A673 (cell line): ENCODE results near the gene UBE2E1. TPM values are rescaled to one million over a fixed set of nuclear protein-coding genes. Genes with fewer than 3 reads are reported as not detected.
A peak's percentile ranks its signal among the peaks of the same experiment; 100 is the strongest.

Source experiments
- BruUV-seq: library from RNA; stranded (reverse); fragments of 400-500 nt; replicated peaks from 2 replicates; lab custom pipeline; 2021; lab: Mats Ljungman, UMichigan
- CTCF ChIA-PET: fragments of 300-600 bp; sonication (Branson Sonifier 250); formaldehyde crosslinking; loops from one replicate; lab custom pipeline; 2022; ENCODE audit warnings: antibody characterized with exemption; lab: Charles Lee
- POLR2A ChIA-PET: fragments of 300-600 bp; sonication (Branson Sonifier 250); formaldehyde crosslinking; loops from one replicate; lab custom pipeline; 2022; ENCODE audit warnings: antibody characterized with exemption; ENCODE audit not compliant: low non-redundant PET; lab: Charles Lee
- DNase-seq: peaks from one replicate; pipeline ENCODE4 v3.0.0-alpha.2; 2015; ENCODE audit warnings: low spot score
- H3K27ac ChIP-seq: fragments of 200-600 bp; sonication (generic); 2 replicates; pipeline ENCODE4 v1.5.1; 2016; ENCODE audit warnings: mixed run types, low read depth, mild to moderate bottlenecking, mixed read lengths, antibody characterized with exemption, low read length; ENCODE audit not compliant: poor library complexity, severe bottlenecking
- H3K27me3 ChIP-seq: fragments of 200-600 bp; sonication (generic); replicated peaks from 2 replicates; pipeline ENCODE4 v1.6.1; 2017; ENCODE audit warnings: mixed run types, low read depth, mild to moderate bottlenecking, mixed read lengths, antibody characterized with exemption, low read length; ENCODE audit not compliant: insufficient read depth, poor library complexity
- H3K36me3 ChIP-seq: fragments of 200-600 bp; sonication (generic); 2 replicates; pipeline ENCODE4 v1.6.1; 2016; ENCODE audit warnings: mixed run types, mild to moderate bottlenecking, mixed read lengths, antibody characterized with exemption, low read length; ENCODE audit not compliant: insufficient read depth, poor library complexity, severe bottlenecking
- H3K4me1 ChIP-seq: fragments of 200-600 bp; sonication (generic); 2 replicates; pipeline ENCODE4 v1.6.1; 2017; ENCODE audit warnings: mixed run types, mild to moderate bottlenecking, mixed read lengths, antibody characterized with exemption, low read length; ENCODE audit not compliant: insufficient read depth, poor library complexity, severe bottlenecking
- H3K4me3 ChIP-seq: fragments of 200-600 bp; sonication (generic); 2 replicates; pipeline ENCODE4 v1.5.1; 2016; ENCODE audit warnings: low read depth, mixed run types, mild to moderate bottlenecking, mixed read lengths, low read length; ENCODE audit not compliant: poor library complexity, severe bottlenecking
- H3K9me3 ChIP-seq: fragments of 200-600 bp; sonication (generic); 2 replicates; pipeline ENCODE4 v1.6.1; 2016; ENCODE audit warnings: mixed run types, low read depth, mild to moderate bottlenecking, mixed read lengths, antibody characterized with exemption, low read length; ENCODE audit not compliant: poor library complexity, severe bottlenecking
- CTCF ChIP-seq: fragments of 300-800, 200-600 bp; sonication (generic); conservative IDR thresholded peaks from 2 replicates; pipeline ENCODE4 v1.5.1; 2017; ENCODE audit warnings: low read depth, mild to moderate bottlenecking, antibody characterized with exemption, low read length, moderate library complexity, mixed read lengths
- EZH2 ChIP-seq: fragments of 200-600 bp; sonication (generic); IDR thresholded peaks from 2 replicates; pipeline ENCODE4 v1.6.1; 2017; ENCODE audit warnings: borderline replicate concordance, low read depth, mild to moderate bottlenecking, mixed read lengths, antibody characterized with exemption, low read length; ENCODE audit not compliant: poor library complexity, severe bottlenecking
- intact Hi-C: fragments of 100-400 bp; cut with micrococcal nuclease; formaldehyde crosslinking; loops from one replicate; pipeline ENCODE4 v1.10.0; 2022; ENCODE audit not compliant: unreplicated experiment
- total RNA-seq: library from RNA; stranded (reverse); gene quantifications from 2 replicates; pipeline ENCODE4 v1.2.3, GENCODE V29; 2021

UBE2E1 gene
- total RNA-seq, 1 experiment from 2014 or later, result 144 TPM

GRCh38 chr3:23798876-23799275 lies 6.9 kb upstream of the UBE2E1 start:
- H3K36me3 ChIP-seq, result no peaks in the 10 kb centered on the region
- CTCF ChIA-PET, result no interaction called here
- no peak for TF ChIP-seq EZH2
- TF ChIP-seq CTCF, result no peak
- POLR2A ChIA-PET, result no interaction called here
- H3K27ac ChIP-seq, result no peak overlapping the region
- DNase-seq, result no peak
- H3K4me1 ChIP-seq, result no peaks in the 10 kb centered on the region
- no peaks in the 10 kb centered on the region for H3K27me3 ChIP-seq
- BruUV-seq, result no TSS peak
- no peak overlapping the region for H3K4me3 ChIP-seq
- intact Hi-C loops, result no loop called here
- no peaks in the 10 kb centered on the region for H3K9me3 ChIP-seq

- Histone ChIP-seq H3K36me3 (no peaks in the 10 kb centered on the region), H3K27ac (no peak overlapping the region), H3K4me3 (no peak overlapping the region), H3K27me3 (no peaks in the 10 kb centered on the region), H3K4me1 (no peaks in the 10 kb centered on the region), H3K9me3 (no peaks in the 10 kb centered on the region)
- TF ChIP-seq CTCF (0 out of 2 replicates have a peak, but pooled peaks have one; percentile 35), EZH2 (no peak)
- ChIA-PET POLR2A (no interaction called here), CTCF (no interaction called here)
- BruUV-seq, result no TSS peak
- intact Hi-C loops, result no loop called here
- DNase-seq, result peak; percentile 26
These were observed 5.0 kb upstream of the UBE2E1 start for GRCh38 chr3:23800731-23801130.

- ChIA-PET POLR2A (no interaction called here), CTCF (no interaction called here)
- TF ChIP-seq EZH2 (no peak), CTCF (no peak)
- no peaks in the 10 kb centered on the region for H3K9me3 ChIP-seq
- H3K27me3 ChIP-seq, result no peaks in the 10 kb centered on the region
- H3K36me3 ChIP-seq, result peaks cover 18% of the 10 kb centered on the region
- H3K4me3 ChIP-seq, result no peak overlapping the region
- H3K27ac ChIP-seq, result no peak overlapping the region
- intact Hi-C loops, result no loop called here
- peaks cover 21% of the 10 kb centered on the region for H3K4me1 ChIP-seq
- no TSS peak for BruUV-seq
- DNase-seq, result no peak
These were observed 1.1 kb upstream of the UBE2E1 start for GRCh38 chr3:23804441-23805209.
